HepG2 (cell line): ENCODE results near the gene GIMAP8.

ENCODE experiments used
- CTCF ChIP-seq: sonication (generic); formaldehyde crosslinking; IDR thresholded peaks from 2 replicates; pipeline ENCODE4 v1.5.0; 2020; ENCODE audit warnings: mild to moderate bottlenecking, missing genetic modification reagents, moderate library complexity
- ELF1 ChIP-seq: sonication (generic); formaldehyde crosslinking; IDR thresholded peaks from 2 replicates; pipeline ENCODE4 v1.4.0; 2020; ENCODE audit warnings: missing genetic modification reagents
- EP300 ChIP-seq, 3 experiments: sonication (generic) in 1 of 3; formaldehyde crosslinking in 1 of 3; IDR thresholded peaks; 2 replicates each; pipeline versions ENCODE4 v1.5.1 to v1.6.1; 2011 to 2020; ENCODE audit warnings: low read depth in 2 of 3, low read length in 2 of 3, borderline replicate concordance in 1 of 3, improper control_type of control experiment in 1 of 3, mild to moderate bottlenecking in 1 of 3, missing genetic modification reagents in 1 of 3, moderate library complexity in 1 of 3
- JUN ChIP-seq: sonication (generic); formaldehyde crosslinking; IDR thresholded peaks from 2 replicates; pipeline ENCODE4 v1.4.0; 2020; ENCODE audit warnings: mild to moderate bottlenecking, missing genetic modification reagents
- MZF1 ChIP-seq: sonication (generic); formaldehyde crosslinking; IDR thresholded peaks from 2 replicates; pipeline ENCODE4 v1.8.1; 2023; ENCODE audit warnings: mild to moderate bottlenecking, missing genetic modification reagents, borderline replicate concordance
- POLR2A ChIP-seq, 2 experiments: IDR thresholded peaks; 2 replicates each; pipeline ENCODE4 v1.6.1; 2011; ENCODE audit warnings: low read depth in 2 of 2, low read length in 2 of 2, mild to moderate bottlenecking in 1 of 2, moderate library complexity in 1 of 2; ENCODE audit not compliant: insufficient read depth in 1 of 2
- TRIM24 ChIP-seq: sonication (generic); formaldehyde crosslinking; IDR thresholded peaks from 2 replicates; pipeline ENCODE4 v1.8.0; 2022; ENCODE audit warnings: mild to moderate bottlenecking, missing genetic modification reagents
- ZBTB1 ChIP-seq: sonication (generic); formaldehyde crosslinking; IDR thresholded peaks from 2 replicates; pipeline ENCODE4 v1.4.0; 2020; ENCODE audit warnings: missing genetic modification reagents, borderline replicate concordance
- ZFX ChIP-seq: sonication (generic); formaldehyde crosslinking; IDR thresholded peaks from 2 replicates; pipeline ENCODE4 v1.4.0; 2020; ENCODE audit warnings: mild to moderate bottlenecking, low read depth, missing genetic modification reagents, moderate library complexity
- ZFY ChIP-seq: sonication (generic); formaldehyde crosslinking; IDR thresholded peaks from 2 replicates; pipeline ENCODE4 v1.4.0; 2020; ENCODE audit warnings: missing genetic modification reagents
- ZNF24 ChIP-seq: fragments of 450-650 bp; IDR thresholded peaks from 2 replicates; pipeline ENCODE4 v1.6.1; 2017; ENCODE audit warnings: antibody characterized with exemption, mild to moderate bottlenecking
- ZNF367 ChIP-seq: sonication (generic); formaldehyde crosslinking; IDR thresholded peaks from 2 replicates; pipeline ENCODE4 v1.4.0; 2020; ENCODE audit warnings: missing genetic modification reagents, borderline replicate concordance
- TF ChIP-seq, protein P1 (sequence below): sonication (generic); formaldehyde crosslinking; IDR thresholded peaks from 2 replicates; pipeline ENCODE4 v1.9.0; 2022; ENCODE audit warnings: missing genetic modification reagents, mild to moderate bottlenecking, borderline replicate concordance
- TF ChIP-seq, protein P2 (sequence below), 2 experiments: IDR thresholded peaks; 2 replicates each; pipeline ENCODE4 v1.6.1; 2011 to 2012; ENCODE audit warnings: low read length in 2 of 2, borderline replicate concordance in 1 of 2, low read depth in 1 of 2, mild to moderate bottlenecking in 1 of 2, moderate library complexity in 1 of 2

GRCh38 chr7:150468241-150468640, 17.8 kb downstream of the GIMAP8 start:
- TF ChIP-seq ZBTB1 (CRISPR knock-in tag) (no peak), ZNF367 (CRISPR knock-in tag) (no peak), ELF1 (CRISPR knock-in tag) (no peak), ZNF24 (no peak), TRIM24 (CRISPR knock-in tag) (no peak), ZFY (no peak), EP300 (IDR thresholded peaks at IDR 0.05; ENCODE audit: low read depth in 2 of 2, low read length in 2 of 2) (no peak), EP300 (CRISPR knock-in tag; IDR thresholded peaks at IDR 0.05; ENCODE audit: borderline replicate concordance) (no peak), CTCF (CRISPR knock-in tag) (no peak), MZF1 (no peak), ZFX (CRISPR knock-in tag) (no peak), JUN (CRISPR knock-in tag) (no peak), POLR2A (IDR thresholded peaks at IDR 0.05; ENCODE audit: insufficient read depth in 1 of 2, low read depth in 2 of 2, low read length in 2 of 2) (no peak)
- TF ChIP-seq, protein P1, sequence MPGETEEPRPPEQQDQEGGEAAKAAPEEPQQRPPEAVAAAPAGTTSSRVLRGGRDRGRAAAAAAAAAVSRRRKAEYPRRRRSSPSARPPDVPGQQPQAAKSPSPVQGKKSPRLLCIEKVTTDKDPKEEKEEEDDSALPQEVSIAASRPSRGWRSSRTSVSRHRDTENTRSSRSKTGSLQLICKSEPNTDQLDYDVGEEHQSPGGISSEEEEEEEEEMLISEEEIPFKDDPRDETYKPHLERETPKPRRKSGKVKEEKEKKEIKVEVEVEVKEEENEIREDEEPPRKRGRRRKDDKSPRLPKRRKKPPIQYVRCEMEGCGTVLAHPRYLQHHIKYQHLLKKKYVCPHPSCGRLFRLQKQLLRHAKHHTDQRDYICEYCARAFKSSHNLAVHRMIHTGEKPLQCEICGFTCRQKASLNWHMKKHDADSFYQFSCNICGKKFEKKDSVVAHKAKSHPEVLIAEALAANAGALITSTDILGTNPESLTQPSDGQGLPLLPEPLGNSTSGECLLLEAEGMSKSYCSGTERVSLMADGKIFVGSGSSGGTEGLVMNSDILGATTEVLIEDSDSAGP (CRISPR knock-in tag) = no peak
- TF ChIP-seq, protein P2, sequence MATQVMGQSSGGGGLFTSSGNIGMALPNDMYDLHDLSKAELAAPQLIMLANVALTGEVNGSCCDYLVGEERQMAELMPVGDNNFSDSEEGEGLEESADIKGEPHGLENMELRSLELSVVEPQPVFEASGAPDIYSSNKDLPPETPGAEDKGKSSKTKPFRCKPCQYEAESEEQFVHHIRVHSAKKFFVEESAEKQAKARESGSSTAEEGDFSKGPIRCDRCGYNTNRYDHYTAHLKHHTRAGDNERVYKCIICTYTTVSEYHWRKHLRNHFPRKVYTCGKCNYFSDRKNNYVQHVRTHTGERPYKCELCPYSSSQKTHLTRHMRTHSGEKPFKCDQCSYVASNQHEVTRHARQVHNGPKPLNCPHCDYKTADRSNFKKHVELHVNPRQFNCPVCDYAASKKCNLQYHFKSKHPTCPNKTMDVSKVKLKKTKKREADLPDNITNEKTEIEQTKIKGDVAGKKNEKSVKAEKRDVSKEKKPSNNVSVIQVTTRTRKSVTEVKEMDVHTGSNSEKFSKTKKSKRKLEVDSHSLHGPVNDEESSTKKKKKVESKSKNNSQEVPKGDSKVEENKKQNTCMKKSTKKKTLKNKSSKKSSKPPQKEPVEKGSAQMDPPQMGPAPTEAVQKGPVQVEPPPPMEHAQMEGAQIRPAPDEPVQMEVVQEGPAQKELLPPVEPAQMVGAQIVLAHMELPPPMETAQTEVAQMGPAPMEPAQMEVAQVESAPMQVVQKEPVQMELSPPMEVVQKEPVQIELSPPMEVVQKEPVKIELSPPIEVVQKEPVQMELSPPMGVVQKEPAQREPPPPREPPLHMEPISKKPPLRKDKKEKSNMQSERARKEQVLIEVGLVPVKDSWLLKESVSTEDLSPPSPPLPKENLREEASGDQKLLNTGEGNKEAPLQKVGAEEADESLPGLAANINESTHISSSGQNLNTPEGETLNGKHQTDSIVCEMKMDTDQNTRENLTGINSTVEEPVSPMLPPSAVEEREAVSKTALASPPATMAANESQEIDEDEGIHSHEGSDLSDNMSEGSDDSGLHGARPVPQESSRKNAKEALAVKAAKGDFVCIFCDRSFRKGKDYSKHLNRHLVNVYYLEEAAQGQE (IDR thresholded peaks at IDR 0.05; ENCODE audit: borderline replicate concordance in 1 of 2, low read depth in 1 of 2, low read length in 2 of 2) = no peak
